Prostate gland (tissue), 2 donors: ENCODE measurements around the gene SFRP2. TPM values are rescaled to one million over a fixed set of nuclear protein-coding genes. Genes with fewer than 3 reads are reported as not detected.

ENCODE experiments used
- DNase-seq: peaks from one replicate; pipeline ENCODE4 v3.0.0-alpha.2; 2019; ENCODE audit warnings: low spot score
- H3K27ac ChIP-seq, 2 donors: fragments of 200-600 bp; sonication (generic); 2 replicates each; pipeline ENCODE4 v1.5.1; 2017 to 2019
- H3K27me3 ChIP-seq: fragments of 200-600 bp; sonication (generic); replicated peaks from 2 replicates; pipeline ENCODE4 v1.5.1; 2019; ENCODE audit not compliant: insufficient read depth
- H3K36me3 ChIP-seq, 2 donors: fragments of 200-600 bp; sonication (generic); 1 replicate in 1 of 2; 2 replicates in 1 of 2; pipeline versions ENCODE4 v1.5.1 to v1.8.1; 2017 to 2019
- H3K4me1 ChIP-seq: fragments of 200-600 bp; sonication (generic); replicated peaks from 2 replicates; pipeline ENCODE4 v1.5.1; 2019
- H3K4me3 ChIP-seq, 2 donors: fragments of 200-600 bp; sonication (generic); 2 replicates each; pipeline ENCODE4 v1.5.1; 2017 to 2019
- H3K9me3 ChIP-seq: fragments of 200-600 bp; sonication (generic); 2 replicates; pipeline ENCODE4 v1.5.1; 2017
- CTCF ChIP-seq, 4 experiments: fragments of 200-600 bp in 2 of 4; fragments of 450-650 bp in 2 of 4; sonication (generic) in 2 of 4; IDR thresholded peaks; 1 replicate in 3 of 4; 2 replicates in 1 of 4; pipeline ENCODE4 v1.5.1; 2016 to 2019; ENCODE audit warnings: antibody characterized with exemption in 4 of 4, mild to moderate bottlenecking in 2 of 4, moderate library complexity in 2 of 4
- POLR2A ChIP-seq: fragments of 450-650 bp; IDR thresholded peaks from one replicate; pipeline ENCODE4 v1.6.1; 2016; ENCODE audit warnings: antibody characterized with exemption, mild to moderate bottlenecking
- POLR2AphosphoS5 ChIP-seq: sonication (generic); formaldehyde crosslinking; IDR thresholded peaks from one replicate; pipeline ENCODE4 v1.6.1; 2017; ENCODE audit warnings: antibody characterized with exemption
- WGBS: methylation state at CpG from one replicate; pipeline ENCODE4 v1.1.5; 2018; 5-methylcytosine and 5-hydroxymethylcytosine counted together
- intact Hi-C: fragments of 100-400 bp; cut with DNase I; formaldehyde crosslinking; loops from one replicate; pipeline ENCODE4 v1.14.2; 2022
- total RNA-seq, 2 donors: library from RNA; depleted of rRNA; stranded (reverse); fragments of >200 nt; gene quantifications; one replicate each; pipeline ENCODE4 v1.1.0, GENCODE V29; 2016

The SFRP2 gene
- total RNA-seq, 2 donors from 2014 or later, result 3.7 to 6.1 TPM

GRCh38 chr4:153809916-153810810 lies 21.3 kb upstream of the SFRP2 start:
- no peaks in the 10 kb centered on the region for H3K9me3 ChIP-seq
- H3K4me1 ChIP-seq, result no peaks in the 10 kb centered on the region
- H3K4me3 ChIP-seq, result no peak overlapping the region
- DNase-seq, result no peak
- TF ChIP-seq POLR2AphosphoS5 (no peak), CTCF (IDR thresholded peaks at IDR 0.05) (no peak), POLR2A (no peak)
- intact Hi-C loops, result no loop called here
- H3K36me3 ChIP-seq, result no peaks in the 10 kb centered on the region
- H3K27ac ChIP-seq, result no peak overlapping the region
- no peaks in the 10 kb centered on the region for H3K27me3 ChIP-seq
- WGBS, result 85% methylated on average over 9 of the region's 9 CpGs

- Histone ChIP-seq H3K4me3 (no peak overlapping the region), H3K4me1 (no peaks in the 10 kb centered on the region), H3K36me3 (no peaks in the 10 kb centered on the region), H3K9me3 (no peaks in the 10 kb centered on the region), H3K27me3 (no peaks in the 10 kb centered on the region), H3K27ac (no peak overlapping the region)
- TF ChIP-seq POLR2AphosphoS5, result no peak
- no peak for TF ChIP-seq POLR2A
- TF ChIP-seq CTCF (IDR thresholded peaks at IDR 0.05), result no peak
- intact Hi-C loops, result no loop called here
- DNase-seq, result no peak
Observed at GRCh38 chr4:153809307-153809706, 20.4 kb upstream of the SFRP2 start.

- Histone ChIP-seq H3K27me3 (no peaks in the 10 kb centered on the region), H3K4me3 (no peak overlapping the region), H3K36me3 (no peaks in the 10 kb centered on the region), H3K4me1 (no peaks in the 10 kb centered on the region), H3K9me3 (no peaks in the 10 kb centered on the region), H3K27ac (no peak overlapping the region)
- intact Hi-C loops, result no loop called here
- TF ChIP-seq POLR2AphosphoS5, result no peak
- TF ChIP-seq POLR2A, result no peak
- TF ChIP-seq CTCF (IDR thresholded peaks at IDR 0.05), result no peak
- WGBS, result 25% methylated on average over 1 of the region's 1 CpG
- no peak for DNase-seq
Observed at GRCh38 chr4:153808175-153808574, 19.3 kb upstream of the SFRP2 start.

- no peaks in the 10 kb centered on the region for H3K36me3 ChIP-seq
- no peaks in the 10 kb centered on the region for H3K9me3 ChIP-seq
- H3K4me3 ChIP-seq, result no peak overlapping the region
- no peaks in the 10 kb centered on the region for H3K4me1 ChIP-seq
- TF ChIP-seq CTCF (IDR thresholded peaks at IDR 0.05) (no peak), POLR2A (no peak), POLR2AphosphoS5 (no peak)
- DNase-seq, result no peak
- intact Hi-C loops, result no loop called here
- H3K27ac ChIP-seq, result no peak overlapping the region
- no peaks in the 10 kb centered on the region for H3K27me3 ChIP-seq
- WGBS, result 96% methylated on average over 21 of the region's 30 CpGs
Observed at GRCh38 chr4:153806073-153806472, 17.2 kb upstream of the SFRP2 start.

- 31% methylated on average over 3 of the region's 3 CpGs for WGBS
- no peak for DNase-seq
- intact Hi-C loops, result no loop called here
Observed at GRCh38 chr4:153804722-153805121, 15.8 kb upstream of the SFRP2 start.

More at GRCh38 chr4:153804722-153805121, 15.8 kb upstream of the SFRP2 start:
- Histone ChIP-seq H3K36me3 (no peaks in the 10 kb centered on the region), H3K4me1 (no peaks in the 10 kb centered on the region), H3K27me3 (peaks cover 2% of the 10 kb centered on the region), H3K9me3 (no peaks in the 10 kb centered on the region), H3K4me3 (no peak overlapping the region), H3K27ac (no peak overlapping the region)
- TF ChIP-seq POLR2AphosphoS5, result no peak
- no peak for TF ChIP-seq POLR2A
